Measurements from ENCODE around the gene RPGRIP1L.

- TF ChIP-seq, protein P1, sequence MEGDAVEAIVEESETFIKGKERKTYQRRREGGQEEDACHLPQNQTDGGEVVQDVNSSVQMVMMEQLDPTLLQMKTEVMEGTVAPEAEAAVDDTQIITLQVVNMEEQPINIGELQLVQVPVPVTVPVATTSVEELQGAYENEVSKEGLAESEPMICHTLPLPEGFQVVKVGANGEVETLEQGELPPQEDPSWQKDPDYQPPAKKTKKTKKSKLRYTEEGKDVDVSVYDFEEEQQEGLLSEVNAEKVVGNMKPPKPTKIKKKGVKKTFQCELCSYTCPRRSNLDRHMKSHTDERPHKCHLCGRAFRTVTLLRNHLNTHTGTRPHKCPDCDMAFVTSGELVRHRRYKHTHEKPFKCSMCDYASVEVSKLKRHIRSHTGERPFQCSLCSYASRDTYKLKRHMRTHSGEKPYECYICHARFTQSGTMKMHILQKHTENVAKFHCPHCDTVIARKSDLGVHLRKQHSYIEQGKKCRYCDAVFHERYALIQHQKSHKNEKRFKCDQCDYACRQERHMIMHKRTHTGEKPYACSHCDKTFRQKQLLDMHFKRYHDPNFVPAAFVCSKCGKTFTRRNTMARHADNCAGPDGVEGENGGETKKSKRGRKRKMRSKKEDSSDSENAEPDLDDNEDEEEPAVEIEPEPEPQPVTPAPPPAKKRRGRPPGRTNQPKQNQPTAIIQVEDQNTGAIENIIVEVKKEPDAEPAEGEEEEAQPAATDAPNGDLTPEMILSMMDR (IDR thresholded peaks at IDR 0.05; ENCODE audit: low read depth, low read length, poor library complexity, severe bottlenecking), result no peak
- no peak for TF ChIP-seq EZH2phosphoT487 (IDR thresholded peaks at IDR 0.05; ENCODE audit: borderline replicate concordance, low read length)
Measured at GRCh38 chr16:53559270-53559951, 144.2 kb downstream of the RPGRIP1L start.
